ENCODE results near the gene HDGF.
A peak's percentile ranks its signal among the peaks of the same experiment; 100 is the strongest.

The HDGF gene

DNA sequence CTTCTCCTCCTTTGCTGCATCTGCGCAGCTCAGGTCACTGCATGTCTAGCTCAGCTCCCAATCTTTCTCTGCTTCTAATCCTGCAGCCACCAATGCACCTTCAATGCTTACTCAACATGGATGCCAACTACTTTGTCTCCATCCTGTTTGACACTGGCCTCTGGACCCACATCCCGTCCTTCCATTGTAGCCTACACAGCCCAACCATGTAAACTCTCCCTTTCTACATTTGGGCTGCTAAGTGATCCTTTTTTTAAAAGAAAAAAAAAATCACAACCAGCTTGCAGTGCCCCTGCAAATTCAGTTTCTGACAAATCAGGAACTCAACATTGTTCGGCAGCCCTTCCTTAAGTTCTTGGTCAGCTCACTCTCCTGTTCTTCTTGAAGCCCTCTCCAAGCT lies 36.6 kb downstream of the HDGF start:
- Histone ChIP-seq H3K9ac (ENCODE audit: insufficient read length, low read depth) (no peak overlapping the region), H3K36me3 (ENCODE audit: insufficient read depth, insufficient read length, low read length) (no peaks in the 10 kb centered on the region), H3K4me3 (ENCODE audit: insufficient read length, low read depth) (no peak overlapping the region), H3K27me3 (ENCODE audit: insufficient read depth, insufficient read length) (no peaks in the 10 kb centered on the region), H3K4me1 (ENCODE audit: insufficient read depth, insufficient read length) (peaks cover 20% of the 10 kb centered on the region), H3K9me3 (ENCODE audit: insufficient read depth, low read length) (no peaks in the 10 kb centered on the region)
- no peak for DNase-seq (ENCODE audit: low read depth, low spot score)
- no peak for TF ChIP-seq SUZ12 (IDR thresholded peaks at IDR 0.05; ENCODE audit: extremely low read depth, insufficient read depth, insufficient read length)

DNA sequence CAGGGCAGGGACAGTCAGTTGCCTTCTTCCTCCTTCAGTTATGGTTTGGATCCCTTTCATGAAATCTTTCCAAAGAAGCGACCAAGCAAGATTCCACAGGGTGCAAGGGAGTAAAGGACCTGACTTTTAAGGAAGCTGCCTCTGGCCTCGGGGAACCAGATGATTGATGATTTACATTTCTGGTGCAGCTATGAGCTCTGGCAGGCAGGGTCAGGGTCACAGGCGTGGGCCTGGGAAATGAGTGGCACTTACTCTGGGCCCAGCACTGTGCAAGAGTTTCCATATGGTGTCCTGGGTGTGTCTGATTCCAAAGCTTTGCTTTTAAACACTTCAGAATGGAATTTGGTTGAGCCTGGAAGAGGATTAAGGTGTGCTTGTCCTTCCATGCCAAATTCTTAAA lies 38.8 kb downstream of the HDGF start:
- Histone ChIP-seq H3K9ac (ENCODE audit: insufficient read length, low read depth) (peak overlapping the region; percentile 57), H3K4me1 (ENCODE audit: insufficient read depth, insufficient read length) (peaks cover 37% of the 10 kb centered on the region), H3K36me3 (ENCODE audit: insufficient read depth, insufficient read length, low read length) (no peaks in the 10 kb centered on the region), H3K4me3 (ENCODE audit: insufficient read length, low read depth) (no peak overlapping the region), H3K9me3 (ENCODE audit: insufficient read depth, low read length) (no peaks in the 10 kb centered on the region), H3K27me3 (ENCODE audit: insufficient read depth, insufficient read length) (no peaks in the 10 kb centered on the region)
- no peak for TF ChIP-seq ZNF274 (IDR thresholded peaks at IDR 0.05; ENCODE audit: low read depth, low read length)
- no peak for TF ChIP-seq SUZ12 (IDR thresholded peaks at IDR 0.05; ENCODE audit: extremely low read depth, insufficient read depth, insufficient read length)
- TF ChIP-seq YY1 (IDR thresholded peaks at IDR 0.05; ENCODE audit: insufficient read depth, insufficient read length): no peak
- DNase-seq (ENCODE audit: low read depth, low spot score): no peak

- TF ChIP-seq ZNF274 (IDR thresholded peaks at IDR 0.05; ENCODE audit: low read depth, low read length) (no peak), YY1 (IDR thresholded peaks at IDR 0.05; ENCODE audit: insufficient read depth, insufficient read length) (no peak), SUZ12 (IDR thresholded peaks at IDR 0.05; ENCODE audit: extremely low read depth, insufficient read depth, insufficient read length) (no peak)
- no peak for DNase-seq (ENCODE audit: low read depth, low spot score)
- Histone ChIP-seq H3K9me3 (ENCODE audit: insufficient read depth, low read length) (no peaks in the 10 kb centered on the region), H3K36me3 (ENCODE audit: insufficient read depth, insufficient read length, low read length) (no peaks in the 10 kb centered on the region), H3K9ac (ENCODE audit: insufficient read length, low read depth) (peak overlapping the region; percentile 71), H3K4me3 (ENCODE audit: insufficient read length, low read depth) (no peak overlapping the region), H3K27me3 (ENCODE audit: insufficient read depth, insufficient read length) (no peaks in the 10 kb centered on the region), H3K4me1 (ENCODE audit: insufficient read depth, insufficient read length) (peaks cover 37% of the 10 kb centered on the region)
Observed at GRCh38 chr1:156711011-156711817, 40.3 kb downstream of the HDGF start.

DNA sequence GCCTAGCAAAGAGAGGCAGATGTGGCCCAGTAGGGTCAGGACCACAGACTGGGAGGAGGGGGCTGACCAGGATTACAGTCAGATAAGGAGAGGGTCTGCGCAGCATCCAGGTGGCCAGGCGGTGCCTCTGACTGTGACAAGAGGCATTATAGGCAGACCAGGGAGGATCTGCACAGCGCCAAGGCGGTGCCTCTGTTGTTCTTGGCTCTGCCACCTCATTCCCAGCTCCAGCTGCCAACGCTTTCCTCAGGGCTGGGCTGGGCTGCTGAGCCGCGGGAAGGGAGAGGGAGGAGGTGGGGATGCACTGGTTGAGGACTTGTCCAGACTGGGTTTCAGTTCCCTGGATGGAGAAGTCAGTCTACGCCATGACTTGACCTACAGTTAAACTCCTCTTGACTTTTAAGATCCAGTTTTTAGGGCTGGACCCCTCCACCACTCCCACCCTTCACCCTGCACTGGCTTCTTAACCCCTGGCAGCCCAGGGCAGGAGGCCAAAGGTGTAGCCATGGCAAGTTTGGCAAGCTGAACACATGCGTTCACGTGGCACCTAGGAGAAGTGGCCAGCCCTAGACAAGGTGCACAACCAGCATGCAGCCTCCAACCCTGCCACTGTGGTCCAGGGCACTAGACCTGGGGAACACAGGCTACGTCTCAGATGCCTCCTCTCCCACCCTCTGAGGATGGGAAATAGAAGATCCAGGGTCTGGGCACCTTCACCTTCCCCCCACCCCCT lies 41.6 kb downstream of the HDGF start:
- no peaks in the 10 kb centered on the region for H3K9me3 ChIP-seq (ENCODE audit: insufficient read depth, low read length)
- no peaks in the 10 kb centered on the region for H3K27me3 ChIP-seq (ENCODE audit: insufficient read depth, insufficient read length)
- H3K4me3 ChIP-seq (ENCODE audit: insufficient read length, low read depth): no peak overlapping the region
- no peak for DNase-seq (ENCODE audit: low read depth, low spot score)
- TF ChIP-seq SUZ12 (IDR thresholded peaks at IDR 0.05; ENCODE audit: extremely low read depth, insufficient read depth, insufficient read length) (no peak), YY1 (IDR thresholded peaks at IDR 0.05; ENCODE audit: insufficient read depth, insufficient read length) (no peak), ZNF274 (IDR thresholded peaks at IDR 0.05; ENCODE audit: low read depth, low read length) (no peak)
- H3K36me3 ChIP-seq (ENCODE audit: insufficient read depth, insufficient read length, low read length): no peaks in the 10 kb centered on the region
- H3K4me1 ChIP-seq (ENCODE audit: insufficient read depth, insufficient read length): peaks cover 37% of the 10 kb centered on the region
- peak overlapping the region; percentile 96 for H3K9ac ChIP-seq (ENCODE audit: insufficient read length, low read depth)

DNA sequence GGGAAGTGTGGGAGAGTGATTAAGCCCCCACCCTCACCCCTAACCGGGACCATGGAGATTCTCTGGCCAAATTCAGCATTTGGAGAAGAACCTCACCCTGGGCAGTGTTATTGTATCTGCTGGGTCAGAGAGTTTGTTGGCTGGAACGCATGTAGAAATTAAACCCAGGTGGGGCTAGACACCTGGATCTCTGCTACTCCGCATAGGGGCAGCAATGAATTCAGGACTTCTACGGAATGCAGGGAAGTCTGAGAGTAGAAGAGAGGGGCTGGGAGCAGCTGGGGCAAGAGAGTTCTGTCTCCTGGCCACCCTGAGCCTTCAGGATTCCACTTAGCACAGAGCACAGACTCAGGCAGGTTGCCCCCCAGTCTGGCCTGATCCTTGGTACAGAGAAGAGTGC lies 42.4 kb downstream of the HDGF start:
- H3K4me1 ChIP-seq (ENCODE audit: insufficient read depth, insufficient read length): peaks cover 37% of the 10 kb centered on the region
- H3K27me3 ChIP-seq (ENCODE audit: insufficient read depth, insufficient read length): no peaks in the 10 kb centered on the region
- H3K4me3 ChIP-seq (ENCODE audit: insufficient read length, low read depth): peak overlapping the region; percentile 1
- no peak for TF ChIP-seq SUZ12 (IDR thresholded peaks at IDR 0.05; ENCODE audit: extremely low read depth, insufficient read depth, insufficient read length)
- peak overlapping the region; percentile 96 for H3K9ac ChIP-seq (ENCODE audit: insufficient read length, low read depth)
- DNase-seq (ENCODE audit: low read depth, low spot score): no peak
- no peaks in the 10 kb centered on the region for H3K9me3 ChIP-seq (ENCODE audit: insufficient read depth, low read length)
- H3K36me3 ChIP-seq (ENCODE audit: insufficient read depth, insufficient read length, low read length): peaks cover 3% of the 10 kb centered on the region

GRCh38 chr1:156708218-156708661 lies 43.2 kb downstream of the HDGF start:
- Histone ChIP-seq H3K27me3 (ENCODE audit: insufficient read depth, insufficient read length) (no peaks in the 10 kb centered on the region), H3K4me1 (ENCODE audit: insufficient read depth, insufficient read length) (peaks cover 41% of the 10 kb centered on the region), H3K9me3 (ENCODE audit: insufficient read depth, low read length) (no peaks in the 10 kb centered on the region), H3K4me3 (ENCODE audit: insufficient read length, low read depth) (peak overlapping the region; percentile 91), H3K9ac (ENCODE audit: insufficient read length, low read depth) (peak overlapping the region; percentile 96), H3K36me3 (ENCODE audit: insufficient read depth, insufficient read length, low read length) (peaks cover 11% of the 10 kb centered on the region)
- no peak for DNase-seq (ENCODE audit: low read depth, low spot score)
- TF ChIP-seq ZNF274 (IDR thresholded peaks at IDR 0.05; ENCODE audit: low read depth, low read length): no peak
- no peak for TF ChIP-seq SUZ12 (IDR thresholded peaks at IDR 0.05; ENCODE audit: extremely low read depth, insufficient read depth, insufficient read length)
- no peak for TF ChIP-seq YY1 (IDR thresholded peaks at IDR 0.05; ENCODE audit: insufficient read depth, insufficient read length)

GRCh38 chr1:156707417-156708217 lies 43.9 kb downstream of the HDGF start:
- Histone ChIP-seq H3K36me3 (ENCODE audit: insufficient read depth, insufficient read length, low read length) (peaks cover 17% of the 10 kb centered on the region), H3K4me3 (ENCODE audit: insufficient read length, low read depth) (peak overlapping the region; percentile 91), H3K9ac (ENCODE audit: insufficient read length, low read depth) (peak overlapping the region; percentile 96), H3K9me3 (ENCODE audit: insufficient read depth, low read length) (no peaks in the 10 kb centered on the region), H3K4me1 (ENCODE audit: insufficient read depth, insufficient read length) (peaks cover 43% of the 10 kb centered on the region), H3K27me3 (ENCODE audit: insufficient read depth, insufficient read length) (no peaks in the 10 kb centered on the region)
- TF ChIP-seq ZNF274 (IDR thresholded peaks at IDR 0.05; ENCODE audit: low read depth, low read length) (no peak), YY1 (IDR thresholded peaks at IDR 0.05; ENCODE audit: insufficient read depth, insufficient read length) (peak; percentile 24)
- no peak for DNase-seq (ENCODE audit: low read depth, low spot score)
